Trophoblast cell (in vitro differentiated cells and primary cell): Measurements from ENCODE around the gene TMEM209.

Source experiments
- DNase-seq, 2 donors: peaks; one replicate each; pipeline ENCODE4 v3.0.0-alpha.2; 2016
- H2AFZ ChIP-seq: 2 replicates; pipeline ENCODE4 v1.6.1; 2013; ENCODE audit warnings: low read length, moderate library complexity, mild to moderate bottlenecking; ENCODE audit not compliant: insufficient read depth, poor library complexity
- H2AK5ac ChIP-seq: 2 replicates; pipeline ENCODE4 v1.6.1; 2013; ENCODE audit warnings: mild to moderate bottlenecking, low read length
- H2BK120ac ChIP-seq: 2 replicates; pipeline ENCODE4 v1.6.1; 2013; ENCODE audit warnings: low read length, mild to moderate bottlenecking, moderate library complexity; ENCODE audit not compliant: insufficient read depth, poor library complexity
- H2BK12ac ChIP-seq: 2 replicates; pipeline ENCODE4 v1.6.1; 2013; ENCODE audit warnings: mild to moderate bottlenecking, low read length, moderate library complexity
- H2BK5ac ChIP-seq: 2 replicates; pipeline ENCODE4 v1.6.1; 2013; ENCODE audit warnings: low read length, low read depth, moderate library complexity, mild to moderate bottlenecking; ENCODE audit not compliant: poor library complexity
- H3K14ac ChIP-seq: 2 replicates; pipeline ENCODE4 v1.6.1; 2013; ENCODE audit warnings: mild to moderate bottlenecking, low read length
- H3K18ac ChIP-seq: 2 replicates; pipeline ENCODE4 v1.6.1; 2013; ENCODE audit warnings: mild to moderate bottlenecking, low read length
- H3K23ac ChIP-seq: 2 replicates; pipeline ENCODE4 v1.6.1; 2013; ENCODE audit warnings: low read length
- H3K27ac ChIP-seq: 2 replicates; pipeline ENCODE4 v1.5.1; 2013; ENCODE audit warnings: low read depth, mild to moderate bottlenecking, inconsistent platforms, low read length, moderate library complexity
- H3K27me3 ChIP-seq: 2 replicates; pipeline ENCODE4 v1.6.1; 2013; ENCODE audit warnings: inconsistent platforms, mild to moderate bottlenecking, low read length, moderate library complexity; ENCODE audit not compliant: insufficient read depth
- H3K36me3 ChIP-seq, 2 experiments: 1 replicate in 1 of 2; 2 replicates in 1 of 2; pipeline ENCODE4 v1.6.1; 2013; ENCODE audit warnings: low read length in 2 of 2, mild to moderate bottlenecking in 2 of 2, moderate library complexity in 1 of 2; ENCODE audit not compliant: insufficient read depth in 2 of 2, control insufficient read depth in 1 of 2
- H3K4ac ChIP-seq: 2 replicates; pipeline ENCODE4 v1.6.1; 2013; ENCODE audit warnings: low read depth, mild to moderate bottlenecking, low read length, moderate library complexity
- H3K4me1 ChIP-seq, 2 experiments: 1 replicate in 1 of 2; 2 replicates in 1 of 2; pipeline ENCODE4 v1.6.1; 2013; ENCODE audit warnings: low read length in 2 of 2, mild to moderate bottlenecking in 2 of 2, moderate library complexity in 1 of 2; ENCODE audit not compliant: insufficient read depth in 2 of 2, control insufficient read depth in 1 of 2
- H3K4me2 ChIP-seq: 2 replicates; pipeline ENCODE4 v1.6.1; 2013; ENCODE audit warnings: inconsistent platforms, mild to moderate bottlenecking, low read length, moderate library complexity
- H3K4me3 ChIP-seq: 2 replicates; pipeline ENCODE4 v1.5.1; 2013; ENCODE audit warnings: mild to moderate bottlenecking, low read depth, low read length, inconsistent platforms
- H3K79me1 ChIP-seq: one replicate; pipeline ENCODE4 v1.6.1; 2013; ENCODE audit warnings: low read length
- H3K79me2 ChIP-seq: 2 replicates; pipeline ENCODE4 v1.6.1; 2013; ENCODE audit warnings: low read length, mild to moderate bottlenecking; ENCODE audit not compliant: control insufficient read depth, insufficient read depth, poor library complexity
- H3K9ac ChIP-seq: 2 replicates; pipeline ENCODE4 v1.6.1; 2013; ENCODE audit warnings: mild to moderate bottlenecking, low read length
- H3K9me3 ChIP-seq: 2 replicates; pipeline ENCODE4 v1.6.1; 2013; ENCODE audit warnings: low read depth, mild to moderate bottlenecking, control low read depth, inconsistent platforms, low read length; ENCODE audit not compliant: insufficient read depth
- H4K12ac ChIP-seq: 2 replicates; pipeline ENCODE4 v1.6.1; 2013; ENCODE audit warnings: low read depth, mild to moderate bottlenecking, low read length, moderate library complexity
- H4K8ac ChIP-seq: 2 replicates; pipeline ENCODE4 v1.6.1; 2013; ENCODE audit warnings: low read depth, mild to moderate bottlenecking, low read length, moderate library complexity
- H4K91ac ChIP-seq: one replicate; pipeline ENCODE4 v1.6.1; 2013; ENCODE audit warnings: low read depth, mild to moderate bottlenecking, low read length, moderate library complexity
- WGBS: extraction: QIAGEN DNeasy Blood & Tissue Kit; methylation state at CpG from one replicate; pipeline ENCODE4 v1.1.7; 2013; ENCODE audit warnings: missing lambda C conversion rate; ENCODE audit not compliant: insufficient read length, insufficient coverage; ENCODE audit errors: extremely low coverage; 5-methylcytosine and 5-hydroxymethylcytosine counted together

Gene TMEM209

GRCh38 chr7:130151591-130152492 lies 53.4 kb downstream of the TMEM209 start:
- H3K4ac ChIP-seq: no peak overlapping the region
- H2BK12ac ChIP-seq: no peak overlapping the region
- no peak overlapping the region for H4K8ac ChIP-seq
- H3K9ac ChIP-seq: no peak overlapping the region
- H3K23ac ChIP-seq: no peak overlapping the region
- peak overlapping the region; percentile 51 for H3K4me3 ChIP-seq
- H3K27ac ChIP-seq: no peak overlapping the region
- H2BK120ac ChIP-seq: no peak overlapping the region
- no peaks in the 10 kb centered on the region for H3K79me2 ChIP-seq
- no peaks in the 10 kb centered on the region for H3K79me1 ChIP-seq
- no CpG with 5 or more reads among the region's 5 CpGs for WGBS
- H3K4me1 ChIP-seq: no peaks in the 10 kb centered on the region
- no peak overlapping the region for H3K4me2 ChIP-seq
- H3K36me3 ChIP-seq: no peaks in the 10 kb centered on the region
- no peak overlapping the region for H3K18ac ChIP-seq
- H3K9me3 ChIP-seq: peaks cover 5% of the 10 kb centered on the region
- no peak overlapping the region for H4K12ac ChIP-seq
- no peak overlapping the region for H2AFZ ChIP-seq
- no peak overlapping the region for H2AK5ac ChIP-seq
- no peak overlapping the region for H4K91ac ChIP-seq
- no peak overlapping the region for H3K14ac ChIP-seq
- no peaks in the 10 kb centered on the region for H3K27me3 ChIP-seq
- peak in 1 of 2 donors; percentile 25 for DNase-seq
- no peak overlapping the region for H2BK5ac ChIP-seq

GRCh38 chr7:130150587-130150986 lies 54.6 kb downstream of the TMEM209 start:
- Histone ChIP-seq H2BK120ac (no peak overlapping the region), H2AFZ (no peak overlapping the region), H3K79me1 (no peaks in the 10 kb centered on the region), H2AK5ac (no peak overlapping the region), H3K4me1 (peaks cover 0 to 2% of the 10 kb centered on the region in 2 experiments), H3K18ac (no peak overlapping the region), H3K27me3 (no peaks in the 10 kb centered on the region), H3K27ac (no peak overlapping the region), H4K8ac (no peak overlapping the region), H3K23ac (no peak overlapping the region), H3K9me3 (peaks cover 5% of the 10 kb centered on the region), H4K12ac (no peak overlapping the region), H3K4ac (no peak overlapping the region), H3K4me3 (no peak overlapping the region), H3K36me3 (no peaks in the 10 kb centered on the region), H2BK5ac (no peak overlapping the region), H3K4me2 (no peak overlapping the region), H4K91ac (no peak overlapping the region), H3K79me2 (no peaks in the 10 kb centered on the region), H3K9ac (no peak overlapping the region), H2BK12ac (no peak overlapping the region), H3K14ac (no peak overlapping the region)
- no peak for DNase-seq
- no CpG with 5 or more reads among the region's 11 CpGs for WGBS

GRCh38 chr7:130149281-130150139 lies 55.7 kb downstream of the TMEM209 start:
- H3K27ac ChIP-seq: no peak overlapping the region
- H2AK5ac ChIP-seq: no peak overlapping the region
- no peak overlapping the region for H2BK5ac ChIP-seq
- H3K18ac ChIP-seq: no peak overlapping the region
- H2BK12ac ChIP-seq: no peak overlapping the region
- H3K27me3 ChIP-seq: no peaks in the 10 kb centered on the region
- H3K9ac ChIP-seq: no peak overlapping the region
- H4K8ac ChIP-seq: no peak overlapping the region
- H3K4me1 ChIP-seq: peaks cover 0 to 2% of the 10 kb centered on the region in 2 experiments
- H4K91ac ChIP-seq: no peak overlapping the region
- H3K36me3 ChIP-seq: no peaks in the 10 kb centered on the region
- no peaks in the 10 kb centered on the region for H3K79me1 ChIP-seq
- no peak overlapping the region for H2BK120ac ChIP-seq
- H3K79me2 ChIP-seq: no peaks in the 10 kb centered on the region
- H4K12ac ChIP-seq: no peak overlapping the region
- DNase-seq: no peak
- no peak overlapping the region for H3K4ac ChIP-seq
- H3K4me3 ChIP-seq: no peak overlapping the region
- H3K4me2 ChIP-seq: no peak overlapping the region
- no peak overlapping the region for H2AFZ ChIP-seq
- H3K9me3 ChIP-seq: peaks cover 5% of the 10 kb centered on the region
- no CpG with 5 or more reads among the region's 20 CpGs for WGBS
- H3K14ac ChIP-seq: no peak overlapping the region
- no peak overlapping the region for H3K23ac ChIP-seq

GRCh38 chr7:130148561-130148960 lies 56.6 kb downstream of the TMEM209 start:
- no peak overlapping the region for H2BK12ac ChIP-seq
- H4K8ac ChIP-seq: no peak overlapping the region
- peaks cover 5% of the 10 kb centered on the region for H3K9me3 ChIP-seq
- H3K9ac ChIP-seq: no peak overlapping the region
- H4K12ac ChIP-seq: no peak overlapping the region
- H3K36me3 ChIP-seq: no peaks in the 10 kb centered on the region
- peaks cover 0 to 2% of the 10 kb centered on the region in 2 experiments for H3K4me1 ChIP-seq
- no peak overlapping the region for H3K4ac ChIP-seq
- H2BK5ac ChIP-seq: no peak overlapping the region
- H2AFZ ChIP-seq: no peak overlapping the region
- WGBS: no CpG with 5 or more reads among the region's 9 CpGs
- no peak overlapping the region for H3K23ac ChIP-seq
- no peak overlapping the region for H3K14ac ChIP-seq
- no peaks in the 10 kb centered on the region for H3K79me1 ChIP-seq
- no peak overlapping the region for H2AK5ac ChIP-seq
- no peak overlapping the region for H3K4me2 ChIP-seq
- H3K4me3 ChIP-seq: no peak overlapping the region
- H3K79me2 ChIP-seq: no peaks in the 10 kb centered on the region
- H3K18ac ChIP-seq: no peak overlapping the region
- H4K91ac ChIP-seq: no peak overlapping the region
- no peak overlapping the region for H3K27ac ChIP-seq
- H2BK120ac ChIP-seq: no peak overlapping the region
- no peak for DNase-seq
- no peaks in the 10 kb centered on the region for H3K27me3 ChIP-seq
